GM21423 (cell line): ENCODE data around the gene GABPA.
"Not testable (repeated sequence)": the region's sequence is repeated elsewhere in the genome, so short reads cannot be mapped to it uniquely, and the experiment has no call there.

ENCODE experiments used
- ATAC-seq: cut with Tn5 transposase; IDR thresholded peaks from one replicate; pipeline ENCODE4 v1.9.1; 2021; ENCODE audit warnings: mild to moderate bottlenecking, moderate library complexity; ENCODE audit not compliant: unreplicated experiment

GABPA gene

DNA sequence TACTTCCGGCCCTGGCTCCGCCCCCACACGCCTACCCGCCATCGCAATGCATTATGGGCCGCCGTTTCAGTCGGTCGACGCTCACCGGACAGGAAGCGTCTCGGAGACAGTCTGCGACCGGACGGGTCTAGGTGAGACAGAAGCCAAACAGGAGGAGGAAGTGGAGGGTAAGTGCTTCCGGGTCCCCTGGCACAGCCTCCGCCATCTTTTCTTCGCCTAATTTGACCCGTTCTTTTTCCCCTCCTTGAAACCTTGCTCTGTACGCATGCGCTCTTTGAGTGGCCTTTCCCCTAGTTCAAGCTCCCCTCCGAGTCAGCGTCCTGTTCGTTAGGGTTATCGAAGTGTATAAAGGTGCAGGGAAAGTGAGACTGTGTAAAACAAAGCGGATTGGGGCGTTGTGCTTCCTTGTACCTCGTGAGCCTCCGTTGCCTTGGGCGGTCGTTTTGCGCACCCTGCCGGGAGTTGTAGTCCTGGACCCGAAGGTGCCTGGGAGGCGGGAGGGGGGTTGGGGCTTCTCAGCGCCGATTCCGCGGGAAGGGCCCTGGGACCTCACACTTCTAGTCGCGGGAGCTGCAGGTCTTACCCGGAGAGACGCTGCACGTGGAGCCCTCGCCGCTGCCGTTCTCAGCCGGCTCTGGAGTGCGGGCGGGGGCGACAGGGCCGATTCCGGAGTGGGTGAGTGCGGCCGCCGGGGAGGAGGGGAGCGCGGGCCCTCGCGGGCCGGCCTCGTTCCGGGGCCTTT, at the start of gene GABPA, which contains the start of gene ATP5PF:
GABPA (plus strand) TSS at position 69 of the 742 bp plus-strand sequence. CDS start 6,627 bp downstream, outside the sequence.
ATP5PF (minus strand) TSS at position 1 of the 742 bp plus-strand sequence. CDS start 5,110 bp downstream, outside the sequence.
- peak; percentile 87 for ATAC-seq

- no peak for ATAC-seq
Observed at GRCh38 chr21:25687787-25688186, 47.0 kb upstream of the GABPA start.

GRCh38 chr21:25688275-25689155, 46.3 kb upstream of the GABPA start:
- ATAC-seq = no peak

GRCh38 chr21:25689226-25689625, 45.5 kb upstream of the GABPA start:
- ATAC-seq = no peak

GRCh38 chr21:25691976-25692375, 42.8 kb upstream of the GABPA start:
- ATAC-seq = no peak

- ATAC-seq = not testable (repeated sequence)
Observed at GRCh38 chr21:25695461-25695860, 39.3 kb upstream of the GABPA start.

- no peak for ATAC-seq
Observed at GRCh38 chr21:25700741-25701140, 34.0 kb upstream of the GABPA start.

GRCh38 chr21:25701529-25701928, 33.2 kb upstream of the GABPA start:
- no peak for ATAC-seq

- ATAC-seq = no peak
Observed at GRCh38 chr21:25708467-25709065, 26.2 kb upstream of the GABPA start.

- ATAC-seq = no peak
Observed at GRCh38 chr21:25709684-25710265, 25.0 kb upstream of the GABPA start.

GRCh38 chr21:25710550-25710949, 24.2 kb upstream of the GABPA start:
- no peak for ATAC-seq

GRCh38 chr21:25714066-25714465, 20.7 kb upstream of the GABPA start:
- not testable (repeated sequence) for ATAC-seq

DNA sequence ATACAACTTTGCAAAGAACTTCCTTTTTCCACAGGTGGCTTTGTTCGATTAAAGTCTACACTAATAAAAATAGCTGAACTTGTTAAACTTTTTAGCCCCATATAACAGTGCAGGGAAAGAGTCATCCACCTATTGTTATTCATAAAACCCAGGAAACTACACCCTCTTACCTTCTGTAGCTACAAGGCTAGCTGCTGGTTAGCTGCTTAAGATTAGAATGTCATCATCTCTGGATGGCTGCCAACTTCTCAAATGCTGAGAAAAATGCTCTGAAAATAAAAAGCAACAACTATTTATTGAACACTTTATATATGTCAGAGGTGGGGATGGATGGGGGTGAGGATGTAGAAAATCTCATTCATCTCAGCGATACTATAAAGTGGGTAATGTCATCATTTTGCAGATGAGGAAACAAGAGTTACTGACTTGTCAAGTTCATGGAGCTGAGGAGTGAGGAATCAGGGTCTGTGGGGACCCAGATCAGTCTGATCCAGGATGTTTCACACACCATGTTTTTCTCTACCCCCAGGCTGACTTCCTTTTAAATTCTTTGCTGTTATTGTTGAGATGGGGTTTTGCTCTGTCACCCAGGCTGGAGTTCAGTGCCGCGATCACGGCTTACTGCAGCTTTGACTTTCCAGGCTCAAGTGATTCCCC, 17.2 kb upstream of the GABPA start:
- ATAC-seq = no peak

DNA sequence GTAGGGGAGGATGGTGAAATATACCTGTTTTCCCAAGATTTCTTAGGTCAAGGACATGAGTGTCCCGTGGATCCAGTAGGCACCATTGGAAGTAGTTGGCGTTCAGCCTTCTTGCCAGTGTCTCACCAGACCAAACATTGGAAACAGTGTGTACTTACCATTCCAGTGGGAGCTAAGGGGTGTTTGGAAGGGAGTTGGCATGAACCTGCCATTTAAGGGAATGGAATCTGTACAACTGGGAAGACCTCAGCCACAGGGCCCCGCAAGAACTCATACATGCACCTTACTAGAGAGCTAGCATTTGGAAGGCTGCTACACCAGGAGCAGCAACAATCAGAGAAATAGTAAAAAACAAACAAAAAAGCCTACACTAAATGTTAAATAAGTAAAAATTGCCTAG, 12.8 kb upstream of the GABPA start:
- no peak for ATAC-seq

- ATAC-seq = no peak
Observed at GRCh38 chr21:25722631-25723030, 12.1 kb upstream of the GABPA start.

GRCh38 chr21:25732091-25732760, 2.5 kb upstream of the GABPA start:
- ATAC-seq = no peak

DNA sequence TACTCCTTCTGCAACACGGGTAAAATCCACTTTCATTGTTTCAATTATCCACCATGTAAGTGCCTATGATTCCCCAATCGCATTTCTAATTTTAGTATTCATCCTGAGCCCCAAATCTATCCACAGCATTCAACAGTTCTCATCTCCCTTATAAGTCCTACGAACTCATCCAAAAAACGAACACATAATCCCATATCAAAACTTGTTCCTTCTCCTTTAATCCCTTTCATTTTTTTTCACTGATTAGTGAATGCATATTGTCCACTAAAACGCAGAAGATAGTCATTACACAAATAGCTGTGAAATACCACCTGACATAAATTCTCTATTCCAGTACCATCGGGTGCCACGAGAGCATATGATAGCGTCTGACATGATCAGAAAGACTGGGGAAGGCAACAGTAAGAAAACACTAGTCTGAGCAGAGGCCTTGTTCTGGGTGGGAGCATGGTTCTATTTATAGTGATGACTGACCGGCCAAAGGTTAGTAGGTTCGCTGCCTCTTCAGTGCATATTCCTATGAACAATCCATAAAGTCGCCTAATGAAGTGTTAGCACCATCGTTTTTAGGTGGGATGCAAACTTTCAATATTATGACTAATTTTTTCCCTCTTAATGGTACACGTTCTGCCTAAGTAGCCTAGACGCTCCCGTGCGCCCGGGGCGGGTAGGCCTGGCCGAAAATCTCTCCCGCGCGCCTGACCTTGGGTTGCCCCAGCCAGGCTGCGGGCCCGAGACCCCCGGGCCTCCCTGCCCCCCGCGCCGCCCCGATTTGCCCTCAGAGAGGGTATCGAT, 716 bp upstream of the GABPA start:
- ATAC-seq = peak; percentile 3

DNA sequence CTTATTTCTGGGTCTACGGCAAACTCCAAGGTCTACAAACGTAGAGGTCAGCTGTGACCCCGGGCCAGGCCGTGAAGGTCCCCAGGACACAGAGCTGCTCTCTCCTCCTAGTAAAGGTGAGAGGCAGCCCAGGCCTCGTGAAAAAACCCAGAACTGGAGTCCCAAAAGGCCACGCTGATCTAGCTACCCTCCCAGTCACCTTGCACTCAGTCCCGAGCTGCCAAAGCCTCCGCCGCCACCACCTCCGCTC, 193 bp upstream of the GABPA start:
- ATAC-seq = peak; percentile 1
